Thyroid gland (tissue), 4 donors: Measurements from ENCODE around the gene SLC24A4. TPM values are rescaled to one million over a fixed set of nuclear protein-coding genes. Genes with fewer than 3 reads are reported as not detected.

Source experiments
- DNase-seq, 2 donors: peaks; one replicate each; pipeline ENCODE4 v3.0.0-alpha.2; 2019
- H3K27ac ChIP-seq, 3 donors: fragments of 200-600 bp; sonication (generic); 1 replicate in 2 of 3; 2 replicates in 1 of 3; pipeline ENCODE4 v1.5.1; 2016 to 2019; ENCODE audit warnings: mild to moderate bottlenecking in 1 of 3, moderate library complexity in 1 of 3
- H3K27me3 ChIP-seq: fragments of 200-600 bp; sonication (generic); one replicate; pipeline ENCODE4 v1.5.1; 2019
- H3K36me3 ChIP-seq, 2 donors: fragments of 200-600 bp; sonication (generic); one replicate each; pipeline ENCODE4 v1.5.1; 2016 to 2019
- H3K4me1 ChIP-seq, 2 donors: fragments of 200-600 bp; sonication (generic); one replicate each; pipeline ENCODE4 v1.5.1; 2017 to 2019
- H3K4me3 ChIP-seq, 3 donors: fragments of 200-600 bp; sonication (generic); replicated peaks in 1 of 3; 1 replicate in 2 of 3; 2 replicates in 1 of 3; pipeline ENCODE4 v1.5.1; 2016; ENCODE audit warnings: mild to moderate bottlenecking in 1 of 3
- H3K9me3 ChIP-seq: fragments of 200-600 bp; sonication (generic); one replicate; pipeline ENCODE4 v1.5.1; 2017
- CTCF ChIP-seq, 6 experiments: fragments of 200-600 bp in 3 of 6; fragments of 450-650 bp in 3 of 6; sonication (generic) in 3 of 6; IDR thresholded peaks; one replicate each; pipeline ENCODE4 v1.5.1; 2016 to 2019; ENCODE audit warnings: antibody characterized with exemption in 6 of 6, mild to moderate bottlenecking in 2 of 6, inconsistent platforms in 1 of 6, moderate library complexity in 1 of 6
- POLR2A ChIP-seq, 2 donors: fragments of 450-650 bp; IDR thresholded peaks; one replicate each; pipeline ENCODE4 v1.6.1; 2017; ENCODE audit warnings: antibody characterized with exemption in 2 of 2, mild to moderate bottlenecking in 2 of 2, moderate library complexity in 1 of 2
- WGBS, 2 donors: methylation state at CpG; one replicate each; pipeline ENCODE4 v1.1.5; 2017; 5-methylcytosine and 5-hydroxymethylcytosine counted together
- intact Hi-C: fragments of 100-400 bp; cut with DNase I; formaldehyde crosslinking; loops from one replicate; pipeline ENCODE4 v1.15.1; 2023
- total RNA-seq, 4 donors: library from RNA; depleted of rRNA; stranded (reverse); fragments of >200 nt; gene quantifications; one replicate each; pipeline ENCODE4 v1.2.3, GENCODE V29; 2016

Gene SLC24A4
- total RNA-seq, 4 donors from 2014 or later, result 0.05 to 0.46 (median 0.19) TPM

- 79 to 86% methylated on average over 10 of the region's 10 CpGs for WGBS, 2 donors
- no peak overlapping the region for H3K27ac ChIP-seq
- no peak for DNase-seq
- intact Hi-C loops, result no loop called here
- no peak overlapping the region for H3K4me3 ChIP-seq
- no peaks in the 10 kb centered on the region for H3K27me3 ChIP-seq
- no peaks in the 10 kb centered on the region for H3K4me1 ChIP-seq
- no peak for TF ChIP-seq CTCF (IDR thresholded peaks at IDR 0.05)
- no peak for TF ChIP-seq POLR2A (IDR thresholded peaks at IDR 0.05)
- no peaks in the 10 kb centered on the region for H3K9me3 ChIP-seq
- H3K36me3 ChIP-seq, result no peaks in the 10 kb centered on the region
Observed at GRCh38 chr14:92436115-92436776, 113.3 kb downstream of the SLC24A4 start.

GRCh38 chr14:92437309-92437708, 114.3 kb downstream of the SLC24A4 start:
- intact Hi-C loops, result no loop called here
- no peaks in the 10 kb centered on the region for H3K36me3 ChIP-seq

GRCh38 chr14:92437729-92438285, 114.8 kb downstream of the SLC24A4 start:
- Histone ChIP-seq H3K27ac (no peak overlapping the region), H3K36me3 (no peaks in the 10 kb centered on the region), H3K4me3 (no peak overlapping the region), H3K27me3 (no peaks in the 10 kb centered on the region), H3K9me3 (no peaks in the 10 kb centered on the region), H3K4me1 (no peaks in the 10 kb centered on the region)
- no peak for DNase-seq
- TF ChIP-seq CTCF (IDR thresholded peaks at IDR 0.05) (no peak), POLR2A (IDR thresholded peaks at IDR 0.05) (no peak)
- WGBS, 2 donors, result 69 to 70% methylated on average over 12 of the region's 12 CpGs
- intact Hi-C loops, result no loop called here

More at GRCh38 chr14:92437309-92437708, 114.3 kb downstream of the SLC24A4 start:
- no peak for TF ChIP-seq POLR2A (IDR thresholded peaks at IDR 0.05)
- TF ChIP-seq CTCF (IDR thresholded peaks at IDR 0.05), result no peak
- no peaks in the 10 kb centered on the region for H3K9me3 ChIP-seq
- no peaks in the 10 kb centered on the region for H3K27me3 ChIP-seq
- H3K4me1 ChIP-seq, result no peaks in the 10 kb centered on the region
- DNase-seq, result no peak
- WGBS, 2 donors, result 73 to 80% methylated on average over 5 of the region's 5 CpGs
- H3K4me3 ChIP-seq, result no peak overlapping the region
- H3K27ac ChIP-seq, result no peak overlapping the region

- TF ChIP-seq POLR2A (IDR thresholded peaks at IDR 0.05) (no peak), CTCF (IDR thresholded peaks at IDR 0.05) (no peak)
- Histone ChIP-seq H3K9me3 (no peaks in the 10 kb centered on the region), H3K27ac (no peak overlapping the region), H3K27me3 (no peaks in the 10 kb centered on the region), H3K4me1 (no peaks in the 10 kb centered on the region), H3K4me3 (no peak overlapping the region), H3K36me3 (no peaks in the 10 kb centered on the region)
- intact Hi-C loops, result no loop called here
- DNase-seq, result no peak
- 60% methylated on average over 10 to 11 of the region's 12 CpGs for WGBS, 2 donors
Observed at GRCh38 chr14:92439537-92440344, 116.8 kb downstream of the SLC24A4 start.
